Endometrial microvascular endothelial cells (primary cell): ENCODE results near the gene FAAP100. TPM values are rescaled to one million over a fixed set of nuclear protein-coding genes. Genes with fewer than 3 reads are reported as not detected.

Source experiments
- in situ Hi-C: cut with HindIII; loops from 2 replicates; pipeline ENCODE4 v1.10.0; 2017; ENCODE audit warnings: low sequenced_read_pairs, low pct_unique_long_range_greater_than_20kb; ENCODE audit errors: inconsistent ontology term
- total RNA-seq: library from RNA; depleted of rRNA; stranded (reverse); fragments of >200 nt; gene quantifications from one replicate; pipeline ENCODE4 v1.2.3, GENCODE V29; 2015; ENCODE audit errors: inconsistent ontology term

FAAP100 gene
- total RNA-seq, 1 donor from 2014 or later = 41.1 TPM

- in situ Hi-C loops = no loop called here
Measured at GRCh38 chr17:81558115-81558468, 5.9 kb upstream of the FAAP100 start.

DNA sequence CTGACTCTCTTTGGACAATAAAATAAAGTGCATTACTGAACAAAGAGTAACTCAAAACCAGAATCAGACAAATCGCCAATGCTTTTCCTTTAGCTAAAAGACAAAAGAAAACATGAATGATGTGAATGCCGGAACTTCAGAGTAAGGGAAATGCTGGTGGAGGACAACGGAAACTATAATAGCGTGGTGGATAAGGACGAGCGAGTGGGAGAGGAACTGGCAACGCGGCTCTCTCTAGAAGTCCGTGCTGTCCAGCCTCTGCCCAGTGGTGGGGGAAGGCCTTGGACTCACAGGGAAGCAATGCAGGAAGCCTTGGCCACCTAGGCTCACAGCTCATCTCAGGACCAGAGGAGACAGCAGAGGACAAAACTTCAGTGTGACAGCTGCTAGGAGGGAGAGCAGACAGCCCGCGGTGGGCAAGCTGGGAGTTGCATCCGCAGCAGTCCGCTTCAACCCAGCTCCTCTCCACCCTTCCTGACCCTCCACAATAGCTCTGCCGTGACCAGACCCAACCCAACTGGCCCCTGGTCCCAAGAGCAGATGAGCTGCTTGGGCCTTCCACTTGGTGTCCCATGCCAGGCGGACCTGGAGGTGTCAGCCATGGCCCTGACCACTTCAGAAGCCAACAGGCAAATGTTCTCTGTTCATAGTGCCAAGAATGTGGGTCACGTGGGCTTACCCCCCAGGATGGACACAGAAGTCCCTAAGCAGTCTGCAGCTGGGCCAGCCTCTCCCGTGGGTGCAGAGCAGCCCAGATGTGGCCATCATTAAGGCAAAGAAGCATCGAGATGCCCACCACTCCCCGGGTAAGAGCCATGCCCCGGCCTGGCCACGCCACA lies 5.3 kb upstream of the FAAP100 start:
- in situ Hi-C loops = no loop called here

DNA sequence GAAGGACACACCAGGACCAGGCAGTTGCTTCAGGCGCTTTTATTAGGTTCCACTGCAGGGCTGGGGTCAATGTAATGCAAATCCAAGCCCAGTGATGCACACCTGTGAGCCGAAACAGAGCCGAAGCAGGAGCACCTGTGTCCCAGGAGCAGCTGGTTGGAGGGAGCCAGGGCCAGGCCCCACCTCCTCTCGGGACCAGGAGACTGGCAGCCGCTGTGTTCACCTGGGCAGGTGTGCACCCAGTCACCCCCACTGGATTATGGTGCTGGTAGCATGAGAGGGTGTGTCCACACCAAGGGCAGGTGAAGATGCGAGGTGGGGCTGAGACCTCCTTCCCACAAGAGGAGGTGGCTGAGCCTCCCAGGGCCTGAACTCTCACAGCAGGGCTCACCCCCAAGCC lies 4.7 kb upstream of the FAAP100 start:
- in situ Hi-C loops = no loop called here

- in situ Hi-C loops = no loop called here
Measured at GRCh38 chr17:81556175-81556691, 4.1 kb upstream of the FAAP100 start.

DNA sequence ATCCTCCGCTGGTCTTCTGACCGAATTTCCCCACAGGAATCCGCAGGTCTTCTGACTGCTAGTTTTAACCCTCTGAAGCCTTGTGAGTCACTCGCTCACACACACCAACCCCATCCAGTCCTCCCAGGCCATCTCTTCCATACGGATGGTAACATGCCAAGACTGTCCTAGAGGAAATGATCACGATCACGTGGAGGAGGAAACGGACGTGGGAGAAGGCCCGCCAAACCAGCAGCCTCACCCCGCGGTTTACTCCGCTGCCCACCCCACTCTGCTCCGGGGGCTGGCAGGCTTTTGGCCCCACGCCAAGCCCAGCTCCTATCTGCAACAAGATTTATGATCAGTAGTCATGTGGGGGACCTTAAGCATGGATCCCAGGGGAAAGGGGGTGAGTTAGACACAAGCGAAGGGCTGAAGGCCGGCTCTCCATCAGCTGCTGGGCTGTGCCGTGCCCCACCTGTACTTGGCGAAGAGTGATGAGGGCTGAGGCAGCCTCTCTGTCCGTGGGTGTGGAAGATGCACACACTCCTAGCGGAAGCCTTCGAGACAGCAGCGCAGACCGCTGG lies 1.5 kb upstream of the FAAP100 start:
- in situ Hi-C loops = no loop called here

- in situ Hi-C loops = no loop called here
Measured at GRCh38 chr17:81553018-81553615, 964 bp upstream of the FAAP100 start.

- in situ Hi-C loops = no loop called here
Measured at GRCh38 chr17:81551458-81552243, 502 bp downstream of the FAAP100 start.

DNA sequence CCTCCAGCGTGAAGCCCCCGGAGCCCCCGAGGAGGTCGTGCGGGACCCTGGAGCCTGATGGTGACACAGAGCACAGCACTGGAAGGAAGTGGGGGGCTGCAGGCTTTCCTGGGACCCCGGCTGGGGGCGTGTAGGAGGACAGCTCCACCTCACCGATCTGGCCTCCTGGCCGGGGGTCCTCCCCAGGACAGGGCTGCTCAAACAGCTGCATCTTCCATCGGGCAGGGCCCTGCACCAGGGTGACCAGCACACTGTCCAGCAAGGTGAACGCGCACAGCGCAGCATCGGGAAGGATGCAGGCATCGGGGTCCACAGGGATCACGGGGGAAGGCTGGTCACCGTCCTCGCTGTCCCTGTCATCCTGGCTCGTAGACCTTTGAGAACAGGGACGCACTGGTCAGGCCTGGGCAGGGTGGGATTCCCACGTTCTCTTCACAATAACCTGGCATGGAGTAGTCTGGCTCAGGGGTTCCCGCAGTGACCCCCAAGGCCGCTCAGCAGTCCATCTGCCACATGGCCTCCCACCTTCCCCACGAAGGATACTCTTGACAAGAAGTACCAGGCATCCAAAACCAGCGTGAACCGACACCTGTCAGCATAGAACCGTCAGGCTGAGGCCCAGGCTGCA lies 1.2 kb downstream of the FAAP100 start:
- in situ Hi-C loops = no loop called here

DNA sequence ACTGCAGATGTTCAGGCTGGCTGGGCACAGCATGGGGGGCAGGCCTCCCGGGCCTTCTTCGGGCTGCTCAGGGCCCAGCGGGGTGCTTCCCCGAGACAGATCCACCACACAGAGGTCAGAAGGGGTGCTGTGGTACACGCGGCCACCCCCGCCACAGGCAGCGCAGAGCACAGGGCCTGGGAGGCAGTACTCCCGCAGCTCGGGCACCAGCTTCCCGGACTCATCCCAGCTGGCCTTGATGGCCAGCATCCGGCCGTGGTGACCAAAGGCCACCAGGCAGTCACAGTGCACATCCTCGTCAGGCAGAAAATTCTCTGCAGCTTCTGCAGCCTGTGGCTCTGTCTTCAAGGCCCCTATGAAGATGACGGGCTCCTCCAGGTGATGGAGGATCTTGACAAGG lies 1.9 kb downstream of the FAAP100 start:
- in situ Hi-C loops = no loop called here

DNA sequence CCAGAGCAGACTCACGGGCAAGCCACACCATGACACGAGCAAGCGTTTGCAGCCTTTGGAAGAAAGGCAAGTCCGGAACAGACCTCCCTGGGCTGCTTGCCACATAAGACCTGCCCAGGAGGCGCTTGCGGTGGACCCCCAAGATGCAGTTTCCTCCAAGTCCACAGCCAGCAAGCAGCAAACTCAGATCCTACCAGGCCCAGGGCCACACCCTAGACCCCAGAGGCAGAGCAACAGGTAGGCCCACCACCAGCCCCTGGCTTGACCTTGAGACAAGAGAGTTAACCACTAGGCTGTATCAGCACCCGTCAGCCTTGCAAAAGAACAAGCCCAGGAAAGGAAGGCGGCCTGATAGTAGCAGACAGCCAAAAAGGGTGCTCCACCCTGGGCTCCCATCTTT lies 2.3 kb downstream of the FAAP100 start:
- in situ Hi-C loops = no loop called here

DNA sequence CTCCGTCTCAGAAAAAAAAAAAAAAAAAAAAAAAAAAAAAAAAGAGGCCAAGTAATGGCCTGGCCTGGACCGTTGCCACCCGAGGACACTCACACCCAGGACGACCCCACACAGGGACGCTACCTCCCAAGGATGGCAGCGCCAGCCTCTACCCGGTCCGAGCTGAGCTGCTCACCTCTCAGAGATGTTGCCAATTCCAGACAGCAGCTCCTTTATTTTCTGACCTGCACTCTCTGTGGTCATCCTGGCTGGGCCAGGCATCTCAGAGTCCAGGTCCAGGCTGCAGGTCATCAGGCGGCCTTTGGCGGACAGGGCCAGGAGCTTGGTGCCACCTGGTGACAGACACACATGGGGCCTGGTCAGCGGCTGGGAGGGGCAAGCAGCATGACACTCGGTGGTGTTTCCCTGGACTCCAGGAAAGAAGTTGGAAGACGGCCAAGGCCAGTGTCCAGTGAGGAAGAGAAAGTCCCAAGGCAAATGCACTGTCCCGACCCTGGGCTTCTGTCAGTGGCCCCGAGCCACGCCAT lies 3.1 kb downstream of the FAAP100 start:
- in situ Hi-C loops = no loop called here

GRCh38 chr17:81547614-81547982 lies 4.6 kb downstream of the FAAP100 start:
- in situ Hi-C loops = no loop called here

- in situ Hi-C loops = no loop called here
Measured at GRCh38 chr17:81546906-81547613, 5.1 kb downstream of the FAAP100 start.

DNA sequence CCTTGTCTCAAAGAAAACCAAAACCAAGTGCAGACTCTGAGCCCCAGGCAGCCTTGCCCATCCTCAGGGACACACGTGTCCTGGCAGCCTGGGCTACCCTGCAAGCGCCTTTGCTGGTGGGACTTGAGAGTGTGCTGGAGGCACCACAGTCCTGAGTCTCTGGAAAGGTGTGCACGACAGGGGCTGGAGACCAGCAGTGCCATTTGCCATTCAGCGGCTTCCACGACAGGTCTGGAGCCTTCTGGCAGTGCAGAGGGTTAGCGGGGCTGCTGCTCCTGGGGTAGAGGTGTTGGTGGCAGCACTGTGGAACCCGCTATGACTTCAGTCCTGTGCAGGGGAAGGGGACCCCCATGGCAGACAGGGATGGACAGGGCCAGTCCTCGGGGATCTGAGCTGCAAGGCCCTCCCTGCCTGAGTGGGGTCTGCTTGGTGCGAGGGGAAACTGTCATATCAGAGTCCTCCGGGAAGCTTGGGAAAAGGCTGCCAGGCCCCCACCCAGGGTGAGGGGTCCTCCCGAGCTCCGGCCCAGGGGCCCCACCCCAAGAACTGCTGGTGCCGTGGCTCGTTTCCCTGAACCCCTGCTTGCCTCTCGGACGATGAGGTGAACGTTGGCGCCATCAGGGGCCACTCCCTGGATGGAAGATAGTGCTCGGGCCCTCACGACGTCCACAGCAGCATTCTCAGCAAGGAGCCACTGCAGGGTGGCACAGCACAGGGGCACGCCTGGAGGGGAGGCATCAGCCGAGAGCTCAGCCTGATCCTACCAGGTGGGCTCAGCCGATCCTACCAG lies 6.8 kb downstream of the FAAP100 start:
- in situ Hi-C loops = no loop called here

DNA sequence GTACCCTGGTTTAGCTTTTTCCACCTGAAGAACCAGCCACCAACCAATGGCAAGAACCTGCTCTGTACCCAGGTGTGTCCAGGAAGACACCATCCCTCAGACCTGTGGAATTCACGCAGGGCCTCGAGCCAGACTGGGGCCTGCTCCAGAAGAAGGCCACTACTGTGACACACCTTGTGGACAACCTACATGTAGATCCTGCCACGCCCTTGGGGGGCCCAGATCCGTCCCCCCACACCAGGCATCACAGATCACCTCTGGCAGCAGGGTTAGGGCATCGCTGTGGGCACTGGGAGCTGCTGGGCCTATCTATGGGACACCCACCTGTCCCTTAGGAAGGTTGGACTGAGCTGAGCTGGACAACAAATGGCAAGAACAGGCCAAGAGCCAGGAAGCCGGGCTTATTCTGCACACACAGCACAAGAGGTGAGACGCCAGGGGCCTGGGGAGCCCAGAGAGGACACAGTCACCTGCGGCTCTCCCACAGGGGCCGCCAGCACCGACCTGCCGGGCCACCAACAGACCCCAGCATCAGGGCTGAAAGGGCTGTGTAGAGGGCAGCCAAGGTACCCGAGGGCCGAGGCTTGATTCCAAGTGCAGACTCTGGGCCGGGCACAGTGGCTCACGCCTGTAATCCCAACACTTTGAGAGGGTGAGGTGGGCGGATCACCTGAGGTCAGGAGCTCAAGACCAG lies 7.7 kb downstream of the FAAP100 start:
- in situ Hi-C loops = no loop called here

DNA sequence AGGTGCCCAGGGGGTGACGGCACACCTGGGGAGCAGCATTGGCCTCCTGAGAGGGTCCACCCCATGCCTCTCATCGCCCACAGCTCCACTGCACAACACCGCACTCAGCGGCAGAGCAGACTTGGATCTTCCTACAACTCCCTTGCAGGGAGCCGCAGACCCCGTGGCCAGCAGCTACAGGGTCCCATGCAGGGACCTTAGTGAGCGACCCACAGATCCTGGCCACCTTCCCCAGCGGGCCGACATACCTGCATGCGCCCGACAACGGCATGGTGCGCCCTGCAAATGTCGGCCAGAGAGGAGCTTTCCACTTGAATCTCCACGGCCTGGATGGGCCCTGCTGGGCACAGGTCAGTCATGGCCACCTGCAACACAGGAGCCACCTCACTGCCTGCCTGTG lies 8.4 kb downstream of the FAAP100 start:
- in situ Hi-C loops = no loop called here

DNA sequence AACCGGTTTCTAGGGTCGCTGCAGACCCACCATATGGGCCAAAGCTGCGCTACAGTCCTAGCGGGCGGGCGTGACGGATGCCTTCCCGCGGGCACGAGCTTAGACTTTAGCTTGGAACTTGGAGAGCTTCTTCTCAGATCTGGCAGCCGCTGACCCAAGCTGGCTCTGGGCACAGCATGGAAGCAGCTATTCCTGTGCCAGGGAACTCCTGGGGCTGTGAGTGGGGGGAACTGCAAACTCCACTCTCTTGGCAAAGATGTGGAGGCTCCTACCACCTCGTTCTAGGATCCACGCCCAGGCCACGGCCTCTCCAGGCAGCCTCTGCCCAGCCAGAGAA lies 8.8 kb downstream of the FAAP100 start:
- in situ Hi-C loops = no loop called here
